Hepatocyte (in vitro differentiated cells): ENCODE results near the gene PCGF1. TPM values are rescaled to one million over a fixed set of nuclear protein-coding genes. Genes with fewer than 3 reads are reported as not detected.

Source experiments
- DNase-seq: peaks from one replicate; pipeline ENCODE4 v3.0.0-alpha.2; 2016; ENCODE audit warnings: low spot score
- H2AFZ ChIP-seq: fragments of 200-600 bp; sonication (generic); 2 replicates; pipeline ENCODE4 v1.6.0; 2016; ENCODE audit warnings: antibody characterized with exemption, mild to moderate bottlenecking
- H3K27ac ChIP-seq: fragments of 200-600 bp; sonication (generic); 2 replicates; pipeline ENCODE4 v1.5.1; 2016; ENCODE audit warnings: mild to moderate bottlenecking
- H3K27me3 ChIP-seq: fragments of 200-600 bp; sonication (generic); 2 replicates; pipeline ENCODE4 v1.6.1; 2016
- H3K36me3 ChIP-seq: fragments of 200-600 bp; sonication (generic); replicated peaks from 2 replicates; pipeline ENCODE4 v1.5.1; 2016; ENCODE audit warnings: low read depth; ENCODE audit not compliant: insufficient read depth
- H3K4me1 ChIP-seq: fragments of 200-600 bp; sonication (generic); 2 replicates; pipeline ENCODE4 v1.5.1; 2016; ENCODE audit warnings: mild to moderate bottlenecking, moderate library complexity; ENCODE audit not compliant: insufficient read depth
- H3K4me2 ChIP-seq: fragments of 200-600 bp; sonication (generic); 2 replicates; pipeline ENCODE4 v1.6.0; 2016
- H3K4me3 ChIP-seq: fragments of 200-600 bp; sonication (generic); 2 replicates; pipeline ENCODE4 v1.5.1; 2016; ENCODE audit warnings: mild to moderate bottlenecking
- H3K79me2 ChIP-seq: fragments of 200-600 bp; sonication (generic); 2 replicates; pipeline ENCODE4 v1.6.0; 2017; ENCODE audit warnings: mild to moderate bottlenecking
- H3K9me2 ChIP-seq: fragments of 200-600 bp; sonication (generic); replicated peaks from 2 replicates; pipeline ENCODE4 v1.6.0; 2017; ENCODE audit warnings: mild to moderate bottlenecking; ENCODE audit not compliant: insufficient read depth
- H3K9me3 ChIP-seq: fragments of 200-600 bp; sonication (generic); 2 replicates; pipeline ENCODE4 v1.5.1; 2016; ENCODE audit warnings: low read depth, mild to moderate bottlenecking
- H4K20me1 ChIP-seq: fragments of 200-600 bp; sonication (generic); 2 replicates; pipeline ENCODE4 v1.6.0; 2016; ENCODE audit warnings: mild to moderate bottlenecking; ENCODE audit not compliant: insufficient read depth, poor library complexity, severe bottlenecking
- EZH2 ChIP-seq: fragments of 200-600 bp; sonication (generic); IDR thresholded peaks from 2 replicates; pipeline ENCODE4 v1.6.1; 2016; ENCODE audit warnings: antibody characterized with exemption, mild to moderate bottlenecking, borderline replicate concordance
- EZH2phosphoT487 ChIP-seq: fragments of 200-600 bp; sonication (generic); IDR thresholded peaks from one replicate; pipeline ENCODE4 v1.6.1; 2018; ENCODE audit warnings: antibody characterized with exemption, mild to moderate bottlenecking, low read depth, moderate library complexity; ENCODE audit not compliant: unreplicated experiment, severe bottlenecking
- WGBS: methylation state at CpG from one replicate; pipeline ENCODE4 v1.1.6; 2016; ENCODE audit warnings: low lambda C conversion rate; ENCODE audit errors: missing lambda C conversion rate; 5-methylcytosine and 5-hydroxymethylcytosine counted together
- polyA plus RNA-seq: library from polyadenylated mRNA; unstranded; fragments of >200 nt; fragmentation: Nextera tagmentation; extraction: Ambion mirVana; gene quantifications from 2 replicates; pipeline ENCODE4 v1.2.1, GENCODE V29; 2016
- total RNA-seq: library from RNA; depleted of rRNA; stranded (reverse); fragments of >200 nt; gene quantifications from 2 replicates; pipeline ENCODE4 v1.2.3, GENCODE V29; 2014
- TF ChIP-seq, protein P1 (sequence below): fragments of 200-600 bp; sonication (generic); IDR thresholded peaks from 2 replicates; pipeline ENCODE4 v1.5.1; 2016; ENCODE audit warnings: antibody characterized with exemption, mild to moderate bottlenecking; ENCODE audit not compliant: poor library complexity

PCGF1 gene
- total and polyA plus RNA-seq, 2 experiments from 2014 or later: 10.6 to 30.2 TPM

GRCh38 chr2:74535440-74535965 is 28.0 kb upstream of the PCGF1 start:
- Histone ChIP-seq H3K4me3 (no peak overlapping the region), H3K4me2 (no peak overlapping the region), H3K79me2 (peaks cover 7% of the 10 kb centered on the region), H3K4me1 (no peaks in the 10 kb centered on the region), H4K20me1 (no peaks in the 10 kb centered on the region), H2AFZ (no peak overlapping the region), H3K9me2 (no peaks in the 10 kb centered on the region), H3K27me3 (no peaks in the 10 kb centered on the region), H3K9me3 (no peaks in the 10 kb centered on the region), H3K27ac (no peak overlapping the region), H3K36me3 (no peaks in the 10 kb centered on the region)
- DNase-seq: no peak
- TF ChIP-seq EZH2: no peak
- TF ChIP-seq, protein P1, sequence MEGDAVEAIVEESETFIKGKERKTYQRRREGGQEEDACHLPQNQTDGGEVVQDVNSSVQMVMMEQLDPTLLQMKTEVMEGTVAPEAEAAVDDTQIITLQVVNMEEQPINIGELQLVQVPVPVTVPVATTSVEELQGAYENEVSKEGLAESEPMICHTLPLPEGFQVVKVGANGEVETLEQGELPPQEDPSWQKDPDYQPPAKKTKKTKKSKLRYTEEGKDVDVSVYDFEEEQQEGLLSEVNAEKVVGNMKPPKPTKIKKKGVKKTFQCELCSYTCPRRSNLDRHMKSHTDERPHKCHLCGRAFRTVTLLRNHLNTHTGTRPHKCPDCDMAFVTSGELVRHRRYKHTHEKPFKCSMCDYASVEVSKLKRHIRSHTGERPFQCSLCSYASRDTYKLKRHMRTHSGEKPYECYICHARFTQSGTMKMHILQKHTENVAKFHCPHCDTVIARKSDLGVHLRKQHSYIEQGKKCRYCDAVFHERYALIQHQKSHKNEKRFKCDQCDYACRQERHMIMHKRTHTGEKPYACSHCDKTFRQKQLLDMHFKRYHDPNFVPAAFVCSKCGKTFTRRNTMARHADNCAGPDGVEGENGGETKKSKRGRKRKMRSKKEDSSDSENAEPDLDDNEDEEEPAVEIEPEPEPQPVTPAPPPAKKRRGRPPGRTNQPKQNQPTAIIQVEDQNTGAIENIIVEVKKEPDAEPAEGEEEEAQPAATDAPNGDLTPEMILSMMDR: no peak
- no peak for TF ChIP-seq EZH2phosphoT487
- 97% methylated on average over 10 of the region's 10 CpGs for WGBS

DNA sequence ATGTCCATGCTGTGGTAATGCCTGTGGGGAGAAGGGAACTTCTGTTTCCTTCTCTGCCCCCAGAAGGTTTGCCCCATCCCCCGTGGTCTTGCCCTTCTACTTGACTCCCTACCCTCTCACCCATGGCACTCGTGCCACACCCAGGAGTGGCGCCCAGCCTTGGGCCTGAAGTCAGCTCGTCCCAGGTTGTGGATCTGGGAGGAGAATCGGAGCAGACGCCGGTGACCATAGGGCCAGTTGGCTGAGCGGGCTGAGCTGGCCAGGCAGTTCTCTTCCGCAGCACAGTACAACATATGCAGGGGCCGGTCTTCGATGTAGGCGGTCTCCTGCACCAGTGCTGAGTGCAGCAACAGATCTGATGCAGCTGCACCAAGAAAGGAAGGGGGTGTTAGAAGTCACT is 26.9 kb upstream of the PCGF1 start:
- no peak overlapping the region for H2AFZ ChIP-seq
- H3K36me3 ChIP-seq: no peaks in the 10 kb centered on the region
- WGBS: 94% methylated on average over 12 of the region's 12 CpGs

GRCh38 chr2:74533464-74533863 is 26.0 kb upstream of the PCGF1 start:
- peaks cover 2% of the 10 kb centered on the region for H4K20me1 ChIP-seq

More for the DNA sequence above, 26.9 kb upstream of the PCGF1 start:
- no peak overlapping the region for H3K4me2 ChIP-seq
- H3K27me3 ChIP-seq: no peaks in the 10 kb centered on the region
- no peak overlapping the region for H3K4me3 ChIP-seq
- H3K9me2 ChIP-seq: no peaks in the 10 kb centered on the region
- no peaks in the 10 kb centered on the region for H3K9me3 ChIP-seq
- DNase-seq: no peak
- no peak for TF ChIP-seq EZH2phosphoT487
- TF ChIP-seq EZH2: no peak
- TF ChIP-seq, protein P1: no peak
- no peaks in the 10 kb centered on the region for H4K20me1 ChIP-seq
- H3K79me2 ChIP-seq: peaks cover 11% of the 10 kb centered on the region
- H3K4me1 ChIP-seq: no peaks in the 10 kb centered on the region
- no peak overlapping the region for H3K27ac ChIP-seq

More at GRCh38 chr2:74533464-74533863, 26.0 kb upstream of the PCGF1 start:
- 95% methylated on average over 4 of the region's 4 CpGs for WGBS
- Histone ChIP-seq H3K9me2 (no peaks in the 10 kb centered on the region), H3K79me2 (peaks cover 20% of the 10 kb centered on the region), H2AFZ (no peak overlapping the region), H3K36me3 (no peaks in the 10 kb centered on the region), H3K4me3 (no peak overlapping the region), H3K4me1 (no peaks in the 10 kb centered on the region), H3K4me2 (no peak overlapping the region), H3K27me3 (no peaks in the 10 kb centered on the region), H3K9me3 (no peaks in the 10 kb centered on the region), H3K27ac (no peak overlapping the region)
- TF ChIP-seq EZH2 (no peak), EZH2phosphoT487 (no peak)
- TF ChIP-seq, protein P1: no peak
- DNase-seq: no peak
